ENCODE results near the gene MPPED2.

MPPED2 gene

GRCh38 chr11:30364837-30365482, 221.2 kb downstream of the MPPED2 start:
- DNase-seq (ENCODE audit: extremely low spot score) = no peak
- POLR2A ChIA-PET = no interaction called here
- TF ChIP-seq L3MBTL2 (conservative IDR thresholded peaks at IDR 0.05) (no peak), FOXK2 (IDR thresholded peaks at IDR 0.05) (no peak), TARDBP (IDR thresholded peaks at IDR 0.05) (no peak), NFRKB (IDR thresholded peaks at IDR 0.05) (no peak), SP1 (IDR thresholded peaks at IDR 0.05) (no peak), PKNOX1 (IDR thresholded peaks at IDR 0.05) (no peak)
- CTCF ChIA-PET = no interaction called here

- TF ChIP-seq CTBP1 (IDR thresholded peaks at IDR 0.05; ENCODE audit: borderline replicate concordance) (no peak), ARNT (IDR thresholded peaks at IDR 0.05) (no peak), HDGF (IDR thresholded peaks at IDR 0.05; ENCODE audit: borderline replicate concordance) (no peak)
- ChIA-PET POLR2A (no interaction called here), CTCF (no interaction called here)
- DNase-seq (ENCODE audit: extremely low spot score) = no peak
These were observed 221.9 kb downstream of the MPPED2 start for GRCh38 chr11:30364139-30364836.

- no peak for TF ChIP-seq FOXK2 (IDR thresholded peaks at IDR 0.05)
- no peak for TF ChIP-seq CTBP1 (IDR thresholded peaks at IDR 0.05; ENCODE audit: borderline replicate concordance)
- DNase-seq (ENCODE audit: extremely low spot score) = no peak
- ChIA-PET POLR2A (no interaction called here), CTCF (no interaction called here)
These were observed 225.4 kb downstream of the MPPED2 start for GRCh38 chr11:30360741-30361140.
